ENCODE measurements around the gene ZYX. TPM values are rescaled to one million over a fixed set of nuclear protein-coding genes. Genes with fewer than 3 reads are reported as not detected.

ZYX gene
- total RNA-seq, 1 donor from 2014 or later = 9.2 TPM

- TF ChIP-seq CTCF (IDR thresholded peaks at IDR 0.05; ENCODE audit: insufficient read depth, low read length, severe bottlenecking) = no peak
- H3K27me3 ChIP-seq (ENCODE audit: control insufficient read depth, insufficient read depth, low read length) = no peaks in the 10 kb centered on the region
- H3K4me3 ChIP-seq (ENCODE audit: low read depth, low read length) = no peak overlapping the region
- DNase-seq (ENCODE audit: low read depth) (no peak), FAIRE-seq (no peak)
- peaks cover 56% of the 10 kb centered on the region for H3K36me3 ChIP-seq (ENCODE audit: control insufficient read depth, insufficient read depth, low read length)
Measured at GRCh38 chr7:143392875-143393266, 11.7 kb downstream of the ZYX start.

GRCh38 chr7:143393267-143394041 lies 12.3 kb downstream of the ZYX start:
- DNase-seq (ENCODE audit: low read depth) (no peak), FAIRE-seq (no peak)
- no peak for TF ChIP-seq CTCF (IDR thresholded peaks at IDR 0.05; ENCODE audit: insufficient read depth, low read length, severe bottlenecking)

GRCh38 chr7:143394068-143394467 lies 12.9 kb downstream of the ZYX start:
- Histone ChIP-seq H3K27me3 (ENCODE audit: control insufficient read depth, insufficient read depth, low read length) (no peaks in the 10 kb centered on the region), H3K36me3 (ENCODE audit: control insufficient read depth, insufficient read depth, low read length) (peaks cover 50% of the 10 kb centered on the region), H3K4me3 (ENCODE audit: low read depth, low read length) (no peak overlapping the region)
- FAIRE-seq = no peak
- no peak for DNase-seq (ENCODE audit: low read depth)
- no peak for TF ChIP-seq CTCF (IDR thresholded peaks at IDR 0.05; ENCODE audit: insufficient read depth, low read length, severe bottlenecking)

More at GRCh38 chr7:143393267-143394041, 12.3 kb downstream of the ZYX start:
- Histone ChIP-seq H3K4me3 (ENCODE audit: low read depth, low read length) (no peak overlapping the region), H3K36me3 (ENCODE audit: control insufficient read depth, insufficient read depth, low read length) (peaks cover 55% of the 10 kb centered on the region), H3K27me3 (ENCODE audit: control insufficient read depth, insufficient read depth, low read length) (no peaks in the 10 kb centered on the region)

- FAIRE-seq (no peak), DNase-seq (ENCODE audit: low read depth) (no peak)
- no peak for TF ChIP-seq CTCF (IDR thresholded peaks at IDR 0.05; ENCODE audit: insufficient read depth, low read length, severe bottlenecking)
- H3K4me3 ChIP-seq (ENCODE audit: low read depth, low read length) = no peak overlapping the region
- peaks cover 49% of the 10 kb centered on the region for H3K36me3 ChIP-seq (ENCODE audit: control insufficient read depth, insufficient read depth, low read length)
- H3K27me3 ChIP-seq (ENCODE audit: control insufficient read depth, insufficient read depth, low read length) = no peaks in the 10 kb centered on the region
Measured at GRCh38 chr7:143394777-143395176, 13.6 kb downstream of the ZYX start.

GRCh38 chr7:143395187-143396149 lies 14.3 kb downstream of the ZYX start:
- Histone ChIP-seq H3K36me3 (ENCODE audit: control insufficient read depth, insufficient read depth, low read length) (peaks cover 47% of the 10 kb centered on the region), H3K27me3 (ENCODE audit: control insufficient read depth, insufficient read depth, low read length) (no peaks in the 10 kb centered on the region), H3K4me3 (ENCODE audit: low read depth, low read length) (no peak overlapping the region)
- peak; percentile 10 for TF ChIP-seq CTCF (IDR thresholded peaks at IDR 0.05; ENCODE audit: insufficient read depth, low read length, severe bottlenecking)
- DNase-seq (ENCODE audit: low read depth) (no peak), FAIRE-seq (no peak)
